DND-41 (cell line): ENCODE results near the gene CCDC91.
A peak's percentile ranks its signal among the peaks of the same experiment; 100 is the strongest.

ENCODE experiments used
- ATAC-seq: fragments of 200-7000 bp; cut with Tn5 transposase; 3 replicates; pipeline ENCODE4 v1.9.1; 2021; ENCODE audit warnings: low read depth; ENCODE audit not compliant: insufficient read depth
- DNase-seq: peaks from one replicate; pipeline ENCODE4 v3.0.0-alpha.2; 2020
- H2AFZ ChIP-seq: 2 replicates; pipeline ENCODE4 v1.6.0; 2012; ENCODE audit warnings: low read depth, low read length
- H3K27ac ChIP-seq: 2 replicates; pipeline ENCODE4 v1.5.1; 2012; ENCODE audit warnings: low read length, inconsistent platforms
- H3K27me3 ChIP-seq: fragments of 200-600 bp; sonication (generic); 2 replicates; pipeline ENCODE4 v1.6.0; 2012; ENCODE audit warnings: low read length, mild to moderate bottlenecking, inconsistent platforms; ENCODE audit not compliant: insufficient read depth, poor library complexity
- H3K36me3 ChIP-seq: 2 replicates; pipeline ENCODE4 v1.5.1; 2012; ENCODE audit warnings: low read length, inconsistent platforms; ENCODE audit not compliant: insufficient read depth
- H3K4me1 ChIP-seq: 2 replicates; pipeline ENCODE4 v1.5.1; 2012; ENCODE audit warnings: mild to moderate bottlenecking, low read length; ENCODE audit not compliant: insufficient read depth
- H3K4me2 ChIP-seq: 2 replicates; pipeline ENCODE4 v1.6.0; 2012; ENCODE audit warnings: mild to moderate bottlenecking, moderate library complexity, low read length, inconsistent platforms; ENCODE audit not compliant: insufficient read depth
- H3K4me3 ChIP-seq, 2 experiments: fragments of 200-600 bp in 1 of 2; shearing (Covaris generic) in 1 of 2; 2 replicates each; pipeline ENCODE4 v1.5.1; 2012 to 2016; ENCODE audit warnings: inconsistent platforms in 2 of 2, low read length in 2 of 2, mild to moderate bottlenecking in 2 of 2, low read depth in 1 of 2, moderate library complexity in 1 of 2
- H3K79me2 ChIP-seq: 2 replicates; pipeline ENCODE4 v1.6.0; 2012; ENCODE audit warnings: low read length, inconsistent platforms; ENCODE audit not compliant: insufficient read depth
- H3K9ac ChIP-seq: 2 replicates; pipeline ENCODE4 v1.6.0; 2012; ENCODE audit warnings: low read depth, mild to moderate bottlenecking, inconsistent platforms, low read length, moderate library complexity
- H3K9me3 ChIP-seq: 2 replicates; pipeline ENCODE4 v1.5.1; 2012; ENCODE audit warnings: low read length, moderate library complexity, mild to moderate bottlenecking, inconsistent platforms; ENCODE audit not compliant: insufficient read depth, severe bottlenecking
- H4K20me1 ChIP-seq: 2 replicates; pipeline ENCODE4 v1.6.0; 2012; ENCODE audit warnings: low read length; ENCODE audit not compliant: insufficient read depth
- EZH2 ChIP-seq: IDR thresholded peaks from 3 replicates; pipeline ENCODE4 v1.6.1; 2012; ENCODE audit warnings: borderline replicate concordance, low read depth, mild to moderate bottlenecking, moderate library complexity, low read length, inconsistent platforms; ENCODE audit not compliant: severe bottlenecking
- TF ChIP-seq, protein P1 (sequence below): IDR thresholded peaks from 2 replicates; pipeline ENCODE4 v1.5.1; 2012; ENCODE audit warnings: borderline replicate concordance, low read length, moderate library complexity, mild to moderate bottlenecking; ENCODE audit not compliant: poor library complexity, severe bottlenecking; ENCODE audit errors: extremely low read depth

The CCDC91 gene

GRCh38 chr12:28232211-28232928 lies 42.1 kb downstream of the CCDC91 start:
- H3K4me3 ChIP-seq = no peak overlapping the region
- no peak for DNase-seq
- no peaks in the 10 kb centered on the region for H3K27me3 ChIP-seq
- no peak overlapping the region for H3K27ac ChIP-seq
- no peak for ATAC-seq
- 0 out of 2 replicates have a peak, but pooled peaks cover 3% of the 10 kb centered on the region for H3K4me1 ChIP-seq
- no peaks in the 10 kb centered on the region for H4K20me1 ChIP-seq
- peaks cover 49% of the 10 kb centered on the region for H3K79me2 ChIP-seq
- no peak overlapping the region for H3K9ac ChIP-seq
- no peak for TF ChIP-seq EZH2
- TF ChIP-seq, protein P1, sequence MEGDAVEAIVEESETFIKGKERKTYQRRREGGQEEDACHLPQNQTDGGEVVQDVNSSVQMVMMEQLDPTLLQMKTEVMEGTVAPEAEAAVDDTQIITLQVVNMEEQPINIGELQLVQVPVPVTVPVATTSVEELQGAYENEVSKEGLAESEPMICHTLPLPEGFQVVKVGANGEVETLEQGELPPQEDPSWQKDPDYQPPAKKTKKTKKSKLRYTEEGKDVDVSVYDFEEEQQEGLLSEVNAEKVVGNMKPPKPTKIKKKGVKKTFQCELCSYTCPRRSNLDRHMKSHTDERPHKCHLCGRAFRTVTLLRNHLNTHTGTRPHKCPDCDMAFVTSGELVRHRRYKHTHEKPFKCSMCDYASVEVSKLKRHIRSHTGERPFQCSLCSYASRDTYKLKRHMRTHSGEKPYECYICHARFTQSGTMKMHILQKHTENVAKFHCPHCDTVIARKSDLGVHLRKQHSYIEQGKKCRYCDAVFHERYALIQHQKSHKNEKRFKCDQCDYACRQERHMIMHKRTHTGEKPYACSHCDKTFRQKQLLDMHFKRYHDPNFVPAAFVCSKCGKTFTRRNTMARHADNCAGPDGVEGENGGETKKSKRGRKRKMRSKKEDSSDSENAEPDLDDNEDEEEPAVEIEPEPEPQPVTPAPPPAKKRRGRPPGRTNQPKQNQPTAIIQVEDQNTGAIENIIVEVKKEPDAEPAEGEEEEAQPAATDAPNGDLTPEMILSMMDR = no peak
- H3K4me2 ChIP-seq = no peak overlapping the region
- no peaks in the 10 kb centered on the region for H3K9me3 ChIP-seq
- H2AFZ ChIP-seq = no peak overlapping the region
- H3K36me3 ChIP-seq = no peaks in the 10 kb centered on the region

DNA sequence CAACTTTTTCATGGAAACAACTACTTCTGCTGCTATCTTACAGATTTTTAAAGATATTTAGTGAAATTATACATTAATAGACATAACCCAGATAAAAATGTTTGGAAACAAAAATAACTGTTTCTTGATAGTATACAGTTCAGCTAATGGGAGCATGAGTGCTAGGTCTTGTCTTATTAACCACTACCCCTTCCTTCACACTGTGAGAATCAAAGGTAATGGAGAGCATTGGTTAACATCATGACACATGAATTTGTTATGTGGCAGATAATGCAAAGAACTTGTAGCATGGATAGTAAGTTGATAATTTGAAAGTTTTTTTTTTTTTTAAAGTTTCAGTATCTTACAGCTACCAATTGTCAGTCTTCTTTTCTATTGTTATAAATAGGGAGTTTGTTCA lies 44.2 kb downstream of the CCDC91 start:
- Histone ChIP-seq H3K79me2 (peaks cover 42% of the 10 kb centered on the region), H3K4me3 (no peak overlapping the region), H3K9me3 (no peaks in the 10 kb centered on the region), H3K27me3 (no peaks in the 10 kb centered on the region), H3K4me2 (no peak overlapping the region), H2AFZ (no peak overlapping the region), H4K20me1 (no peaks in the 10 kb centered on the region), H3K27ac (no peak overlapping the region), H3K36me3 (no peaks in the 10 kb centered on the region), H3K4me1 (0 out of 2 replicates have a peak, but pooled peaks cover 3% of the 10 kb centered on the region), H3K9ac (no peak overlapping the region)
- no peak for ATAC-seq
- DNase-seq = no peak
- no peak for TF ChIP-seq EZH2
- TF ChIP-seq, protein P1 = no peak

- no peaks in the 10 kb centered on the region for H3K27me3 ChIP-seq
- no peaks in the 10 kb centered on the region for H3K9me3 ChIP-seq
- no peak overlapping the region for H3K4me3 ChIP-seq
- no peak for TF ChIP-seq EZH2
- TF ChIP-seq, protein P1 = no peak
- H3K4me2 ChIP-seq = no peak overlapping the region
- peaks cover 40% of the 10 kb centered on the region for H3K79me2 ChIP-seq
- ATAC-seq = peak; percentile 55; the same call in 1 of the 3 replicates
- 0 out of 2 replicates have a peak, but pooled peaks cover 3% of the 10 kb centered on the region for H3K4me1 ChIP-seq
- no peaks in the 10 kb centered on the region for H4K20me1 ChIP-seq
- no peak for DNase-seq
- H2AFZ ChIP-seq = no peak overlapping the region
- no peaks in the 10 kb centered on the region for H3K36me3 ChIP-seq
- H3K9ac ChIP-seq = no peak overlapping the region
- no peak overlapping the region for H3K27ac ChIP-seq
Observed at GRCh38 chr12:28235015-28235414, 44.8 kb downstream of the CCDC91 start.
